GM19452 (cell line): ENCODE measurements around the gene RDX.

Experiments used
- ATAC-seq: cut with Tn5 transposase; IDR thresholded peaks from one replicate; pipeline ENCODE4 v1.9.1; 2021; ENCODE audit not compliant: unreplicated experiment

The RDX gene

DNA sequence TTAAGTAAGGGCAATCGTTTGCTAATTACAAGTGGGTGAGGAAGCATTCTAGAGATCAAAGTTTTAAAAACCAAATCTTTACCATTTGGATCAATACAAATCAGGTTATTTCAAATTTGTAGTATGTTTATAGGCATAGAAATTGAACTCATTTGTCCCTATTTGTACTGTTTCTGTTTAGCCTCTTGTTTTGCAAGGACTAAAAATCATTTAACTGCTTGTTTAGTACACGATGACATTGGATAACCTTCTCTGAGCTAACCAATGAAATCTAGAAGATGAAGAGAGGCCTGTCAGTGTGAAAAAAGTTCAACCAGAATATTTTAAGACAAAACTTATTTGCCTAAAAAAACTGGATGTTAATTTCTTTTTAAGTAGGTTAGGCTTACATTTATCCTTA, 163.3 kb downstream of the RDX start:
- ATAC-seq, result no peak

DNA sequence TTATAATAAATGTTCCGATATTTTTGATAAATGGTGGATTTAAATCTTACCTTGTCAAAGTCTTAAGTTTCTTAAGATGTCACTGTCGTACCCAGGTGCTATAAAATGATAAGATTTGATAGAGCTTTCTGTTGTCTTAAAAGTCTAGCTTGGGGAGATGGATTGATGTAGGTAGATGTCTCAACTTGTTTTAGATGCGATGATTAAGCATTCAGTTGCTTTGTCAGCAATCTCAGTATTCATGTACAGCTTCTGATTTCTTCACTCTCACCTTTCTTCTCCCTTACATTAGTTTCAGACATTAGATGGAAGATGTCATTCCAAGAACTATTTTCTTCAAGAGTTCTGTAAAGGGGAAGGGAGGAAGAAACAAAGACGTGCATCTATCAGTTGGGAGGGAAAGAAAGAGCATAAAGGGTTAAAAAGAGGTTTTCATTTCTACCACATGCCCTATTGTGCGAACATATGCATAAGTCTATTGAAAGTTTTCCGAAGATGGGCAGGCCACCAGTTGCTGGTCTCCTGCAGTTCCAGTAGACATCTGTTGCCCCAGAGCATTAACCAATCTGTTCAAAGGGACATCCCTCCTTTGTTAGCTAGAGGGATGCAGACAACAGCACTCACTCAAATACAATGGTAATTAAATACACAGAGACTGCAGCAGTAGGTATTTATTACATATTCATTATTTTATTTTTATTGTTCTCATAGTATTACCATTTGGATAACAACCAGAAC, 164.9 kb downstream of the RDX start:
- ATAC-seq, result no peak

DNA sequence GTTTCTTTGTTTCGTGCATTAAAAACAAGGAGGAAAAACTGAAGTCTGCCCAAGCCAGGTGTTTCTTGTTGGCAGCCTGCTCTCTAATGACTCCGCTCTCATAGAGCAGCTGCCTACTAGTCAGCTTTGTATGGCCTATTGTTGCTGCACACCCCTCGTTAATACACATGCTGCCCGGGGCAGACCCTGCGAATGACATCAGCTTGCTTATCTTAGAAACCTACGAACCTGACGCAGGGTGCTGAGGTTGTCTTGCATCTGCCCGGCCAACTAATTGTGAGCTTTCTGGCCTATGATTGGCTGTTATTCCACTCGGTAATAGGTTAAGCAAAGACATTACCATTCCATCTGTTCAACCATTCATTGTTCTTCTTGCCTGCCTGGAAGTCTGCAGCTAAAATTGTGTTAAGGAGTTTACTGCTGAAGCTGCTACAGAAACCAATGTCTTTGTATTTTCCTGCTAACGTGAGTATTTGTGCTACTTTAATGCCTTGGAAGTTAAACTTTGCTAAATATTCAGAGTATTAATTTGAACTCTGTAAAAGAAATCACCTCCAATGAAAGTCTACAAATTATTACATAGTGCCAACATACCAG, 165.7 kb downstream of the RDX start:
- no peak for ATAC-seq

DNA sequence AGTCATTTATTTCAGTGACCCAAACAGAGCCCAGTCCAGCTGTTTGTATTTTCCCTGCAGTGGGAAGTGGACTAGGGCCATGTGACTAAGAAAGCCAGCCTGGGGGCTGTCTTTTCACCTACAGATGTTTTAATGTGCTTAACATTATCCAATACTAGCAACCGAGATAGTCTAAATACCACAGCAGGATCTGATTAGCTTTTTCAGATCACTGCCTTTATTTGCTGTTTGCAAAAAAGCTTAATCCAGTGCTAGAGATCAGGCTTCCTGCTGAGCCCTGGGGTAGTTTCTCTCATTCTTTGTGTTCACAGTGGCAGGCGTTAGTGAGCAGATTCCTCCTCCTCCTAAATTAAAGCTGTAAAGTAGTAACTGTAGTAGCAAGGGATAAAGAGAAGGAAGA, 168.3 kb downstream of the RDX start:
- no peak for ATAC-seq

DNA sequence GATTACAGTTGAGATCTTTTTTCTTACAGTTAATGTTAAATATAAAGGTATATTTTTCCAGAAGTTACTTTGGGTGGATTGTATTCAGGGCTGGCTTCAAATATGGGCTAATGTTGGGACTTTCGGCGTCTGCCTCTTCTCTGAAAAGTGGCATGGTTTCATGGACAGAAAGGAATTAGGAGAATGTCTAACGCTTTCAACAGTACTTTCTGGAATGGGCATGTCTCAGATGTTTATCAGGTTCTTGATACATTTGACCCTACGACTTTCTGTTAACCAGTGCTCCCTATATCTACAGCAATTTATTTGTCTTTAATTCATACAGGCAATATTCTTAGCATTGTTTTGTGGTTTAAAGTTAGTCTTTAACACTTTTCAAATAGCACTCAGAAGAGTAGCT, 169.5 kb downstream of the RDX start:
- no peak for ATAC-seq

DNA sequence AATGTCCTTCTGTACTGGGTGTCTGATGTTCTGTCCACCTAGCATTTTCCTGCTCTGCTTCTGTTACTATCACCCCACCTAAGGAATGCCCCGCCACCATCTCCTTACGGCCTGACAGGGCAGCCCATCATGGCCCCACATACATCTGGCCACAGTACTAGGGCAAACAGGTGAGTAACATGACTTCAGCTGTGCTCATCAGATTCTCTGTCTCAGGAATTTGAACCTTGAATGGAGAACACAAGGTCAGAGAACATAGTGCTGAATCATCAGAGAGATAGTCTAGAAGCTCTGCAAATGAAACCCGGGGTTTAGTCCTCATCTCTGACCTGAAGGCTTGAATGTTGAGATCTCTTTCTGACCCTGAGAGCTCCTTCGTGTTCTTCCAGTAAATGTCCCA, 170.8 kb downstream of the RDX start:
- ATAC-seq, result no peak
